Transverse colon (tissue), 4 donors: Measurements from ENCODE around the gene CENPC. TPM values are rescaled to one million over a fixed set of nuclear protein-coding genes. Genes with fewer than 3 reads are reported as not detected.

Experiments used
- DNase-seq: peaks from one replicate; pipeline ENCODE4 v3.0.0-alpha.2; 2019
- H3K27ac ChIP-seq, 4 donors: fragments of 200-600 bp; sonication (generic); 2 replicates each; pipeline ENCODE4 v1.5.1; 2016 to 2018; ENCODE audit warnings: inconsistent platforms in 4 of 4
- H3K27me3 ChIP-seq: fragments of 200-600 bp; sonication (generic); 2 replicates; pipeline ENCODE4 v1.5.1; 2017; ENCODE audit warnings: inconsistent platforms
- H3K36me3 ChIP-seq, 4 donors: fragments of 200-600 bp; sonication (generic); 2 replicates each; pipeline ENCODE4 v1.5.1; 2017 to 2019; ENCODE audit warnings: inconsistent platforms in 4 of 4
- H3K4me1 ChIP-seq, 4 donors: fragments of 200-600 bp; sonication (generic); 2 replicates each; pipeline ENCODE4 v1.5.1; 2017 to 2020; ENCODE audit warnings: inconsistent platforms in 4 of 4
- H3K4me3 ChIP-seq, 4 donors: fragments of 200-600 bp; sonication (generic); 1 replicate in 1 of 4; 2 replicates in 3 of 4; pipeline versions ENCODE4 v1.5.1 to v1.6.1; 2017 to 2019; ENCODE audit warnings: inconsistent platforms in 4 of 4
- H3K9me3 ChIP-seq, 2 donors: fragments of 200-600 bp; sonication (generic); 2 replicates each; pipeline ENCODE4 v1.5.1; 2017 to 2019; ENCODE audit warnings: inconsistent platforms in 2 of 2
- EP300 ChIP-seq: sonication (generic); formaldehyde crosslinking; IDR thresholded peaks from one replicate; pipeline ENCODE4 v1.6.1; 2017; ENCODE audit warnings: antibody characterized with exemption, low read depth
- POLR2A ChIP-seq: fragments of 450-650 bp; IDR thresholded peaks from one replicate; pipeline ENCODE4 v1.6.1; 2016; ENCODE audit warnings: antibody characterized with exemption, mild to moderate bottlenecking, moderate library complexity
- POLR2AphosphoS5 ChIP-seq, 3 donors: sonication (generic); formaldehyde crosslinking; IDR thresholded peaks; one replicate each; pipeline ENCODE4 v1.6.1; 2016; ENCODE audit warnings: antibody characterized with exemption in 3 of 3
- WGBS, 2 donors: methylation state at CpG; one replicate each; pipeline ENCODE4 v1.1.5; 2018; ENCODE audit warnings: low coverage in 1 of 2; 5-methylcytosine and 5-hydroxymethylcytosine counted together
- in situ Hi-C, 4 donors: fragments of 200-750 bp; cut with MboI; loops; one replicate each; pipeline versions ENCODE4 v1.15.0 to v1.15.1; 2017; ENCODE audit warnings: low sequenced_read_pairs in 3 of 4, low pct_ligation_motif_present in 1 of 4, low pct_unique_long_range_greater_than_20kb in 1 of 4
- intact Hi-C: fragments of 100-400 bp; cut with DNase I; formaldehyde crosslinking; loops from one replicate; pipeline ENCODE4 v1.15.1; 2023; ENCODE audit warnings: low total_unique reads
- total RNA-seq, 4 donors: library from RNA; depleted of rRNA; stranded (reverse); fragments of >200 nt; gene quantifications; one replicate each; pipeline ENCODE4 v1.1.0, GENCODE V29; 2016
- TF ChIP-seq, protein P1 (sequence below), 5 experiments: fragments of 200-600 bp in 3 of 5; fragments of 450-650 bp in 2 of 5; sonication (generic) in 3 of 5; IDR thresholded peaks; 1 replicate in 2 of 5; 2 replicates in 3 of 5; pipeline ENCODE4 v1.5.1; 2016 to 2017; ENCODE audit warnings: antibody characterized with exemption in 5 of 5, inconsistent platforms in 3 of 5, mild to moderate bottlenecking in 2 of 5, moderate library complexity in 1 of 5

Gene CENPC
- total RNA-seq, 4 donors from 2014 or later = 16.1 to 39.5 (median 23.4) TPM

DNA sequence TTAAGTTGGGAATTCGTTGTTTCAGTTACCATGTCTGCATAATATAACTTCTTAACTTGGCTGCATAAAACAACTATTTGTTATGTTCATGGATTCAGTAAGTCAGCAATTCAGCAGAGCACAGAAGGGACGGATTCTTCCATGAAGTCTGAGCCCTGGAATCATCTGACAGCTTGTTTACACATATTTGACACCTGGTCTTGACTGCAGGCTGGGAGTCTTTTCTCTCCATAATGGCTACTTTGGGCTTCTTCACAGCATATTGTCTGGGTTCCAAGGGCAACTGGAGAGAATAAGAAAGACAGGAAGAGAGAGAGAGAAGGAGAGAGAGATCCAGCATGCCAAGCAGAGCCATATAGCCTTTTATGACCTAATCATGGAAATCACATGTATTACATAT lies 23.1 kb downstream of the CENPC start:
- intact Hi-C loops = no loop called here
- WGBS, 2 donors = 69 to 78% methylated on average over 2 of the region's 2 CpGs

DNA sequence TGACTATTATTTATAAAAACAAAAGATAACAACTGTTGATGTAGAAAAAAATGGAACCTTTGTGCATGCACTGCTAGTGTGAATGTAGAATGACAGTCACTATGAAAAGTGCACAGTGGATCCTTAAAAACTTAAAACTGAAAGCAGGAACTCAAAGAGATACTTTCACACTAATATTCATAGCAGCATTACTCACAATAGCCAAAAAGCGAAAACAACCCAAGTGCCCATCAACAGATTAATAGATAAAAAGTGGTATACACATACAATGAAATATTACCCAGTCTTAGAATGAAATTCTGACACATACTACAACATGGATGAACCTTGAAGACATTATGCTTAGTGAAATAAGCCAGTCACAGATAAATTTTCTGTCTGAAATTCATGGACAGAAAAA lies 23.8 kb downstream of the CENPC start:
- intact Hi-C loops (no loop called here), in situ Hi-C loops (no loop called here)
- H3K9me3 ChIP-seq = no peaks in the 10 kb centered on the region
- DNase-seq = no peak
- TF ChIP-seq POLR2AphosphoS5 (IDR thresholded peaks at IDR 0.05) (no peak), POLR2A (no peak), EP300 (no peak)
- TF ChIP-seq, protein P1, sequence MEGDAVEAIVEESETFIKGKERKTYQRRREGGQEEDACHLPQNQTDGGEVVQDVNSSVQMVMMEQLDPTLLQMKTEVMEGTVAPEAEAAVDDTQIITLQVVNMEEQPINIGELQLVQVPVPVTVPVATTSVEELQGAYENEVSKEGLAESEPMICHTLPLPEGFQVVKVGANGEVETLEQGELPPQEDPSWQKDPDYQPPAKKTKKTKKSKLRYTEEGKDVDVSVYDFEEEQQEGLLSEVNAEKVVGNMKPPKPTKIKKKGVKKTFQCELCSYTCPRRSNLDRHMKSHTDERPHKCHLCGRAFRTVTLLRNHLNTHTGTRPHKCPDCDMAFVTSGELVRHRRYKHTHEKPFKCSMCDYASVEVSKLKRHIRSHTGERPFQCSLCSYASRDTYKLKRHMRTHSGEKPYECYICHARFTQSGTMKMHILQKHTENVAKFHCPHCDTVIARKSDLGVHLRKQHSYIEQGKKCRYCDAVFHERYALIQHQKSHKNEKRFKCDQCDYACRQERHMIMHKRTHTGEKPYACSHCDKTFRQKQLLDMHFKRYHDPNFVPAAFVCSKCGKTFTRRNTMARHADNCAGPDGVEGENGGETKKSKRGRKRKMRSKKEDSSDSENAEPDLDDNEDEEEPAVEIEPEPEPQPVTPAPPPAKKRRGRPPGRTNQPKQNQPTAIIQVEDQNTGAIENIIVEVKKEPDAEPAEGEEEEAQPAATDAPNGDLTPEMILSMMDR (IDR thresholded peaks at IDR 0.05) = no peak
- peaks cover 0 to 26% (median 4%) of the 10 kb centered on the region in 4 donors for H3K36me3 ChIP-seq
- H3K4me3 ChIP-seq = no peak overlapping the region
- no peak overlapping the region for H3K27ac ChIP-seq
- no peaks in the 10 kb centered on the region for H3K27me3 ChIP-seq
- 68 to 83% methylated on average over 1 of the region's 1 CpG for WGBS, 2 donors
- peaks cover 0 to 7% (median 0%) of the 10 kb centered on the region in 4 donors for H3K4me1 ChIP-seq

More for the DNA sequence above, 23.1 kb downstream of the CENPC start:
- no peak for DNase-seq
- H3K9me3 ChIP-seq = no peaks in the 10 kb centered on the region
- H3K27ac ChIP-seq = no peak overlapping the region
- H3K36me3 ChIP-seq = peaks cover 0 to 19% (median 2%) of the 10 kb centered on the region in 4 donors
- no peak overlapping the region for H3K4me3 ChIP-seq
- no peaks in the 10 kb centered on the region for H3K27me3 ChIP-seq
- TF ChIP-seq, protein P1 (IDR thresholded peaks at IDR 0.05) = no peak
- TF ChIP-seq POLR2AphosphoS5 (IDR thresholded peaks at IDR 0.05) = no peak
- TF ChIP-seq POLR2A = no peak
- TF ChIP-seq EP300 = no peak
- in situ Hi-C loops = no loop called here
- peaks cover 0 to 7% (median 0%) of the 10 kb centered on the region in 4 donors for H3K4me1 ChIP-seq

DNA sequence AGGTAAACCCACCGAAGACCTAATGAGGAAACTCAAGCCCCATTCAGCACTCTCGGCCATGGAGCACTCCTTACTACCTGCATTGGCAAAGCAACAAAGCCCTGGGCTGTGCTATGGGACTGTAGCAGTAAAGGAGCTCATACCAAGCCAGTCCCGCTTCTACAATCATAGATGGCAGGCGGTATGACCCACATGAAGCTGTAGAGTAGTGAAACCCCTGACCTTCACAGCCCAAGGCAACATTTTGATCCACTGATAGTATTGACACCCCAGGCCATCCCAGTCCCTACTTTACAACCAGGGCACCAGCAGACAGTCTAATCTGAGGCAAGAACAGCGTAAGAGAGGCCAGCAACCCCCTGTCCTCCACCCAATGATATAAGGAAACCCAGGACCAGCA lies 25.2 kb downstream of the CENPC start:
- Histone ChIP-seq H3K4me1 (peaks cover 0 to 7% (median 0%) of the 10 kb centered on the region in 4 donors), H3K27me3 (no peaks in the 10 kb centered on the region), H3K4me3 (no peak overlapping the region), H3K36me3 (peaks cover 0 to 38% (median 4%) of the 10 kb centered on the region in 4 donors), H3K9me3 (no peaks in the 10 kb centered on the region), H3K27ac (no peak overlapping the region)
- 88 to 94% methylated on average over 2 to 5 of the region's 5 CpGs for WGBS, 2 donors
- intact Hi-C loops = no loop called here
- in situ Hi-C loops = no loop called here
- TF ChIP-seq POLR2AphosphoS5 (IDR thresholded peaks at IDR 0.05) (no peak), POLR2A (no peak), EP300 (no peak)
- TF ChIP-seq, protein P1 (IDR thresholded peaks at IDR 0.05) = no peak
- no peak for DNase-seq

DNA sequence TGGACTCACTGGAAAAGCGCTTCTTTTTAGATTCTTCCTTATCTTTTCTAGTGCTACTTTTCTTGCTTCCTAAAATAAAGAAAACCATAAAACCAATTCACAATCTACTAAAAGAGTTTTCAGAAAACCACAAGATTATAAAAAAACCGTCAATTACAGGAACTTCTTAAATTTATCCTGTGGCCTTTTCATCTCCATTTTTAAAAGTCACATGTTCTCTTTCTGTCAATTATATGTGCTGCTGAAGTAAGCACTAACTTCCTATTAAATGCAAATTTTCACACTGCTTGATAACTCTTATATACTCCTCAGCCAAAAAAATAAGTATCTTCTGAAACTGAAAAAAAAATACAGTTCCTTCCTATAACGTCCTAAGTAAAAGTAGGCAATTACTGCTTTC lies 32.8 kb downstream of the CENPC start:
- TF ChIP-seq POLR2A = no peak
- TF ChIP-seq EP300 = no peak
- TF ChIP-seq, protein P1 (IDR thresholded peaks at IDR 0.05) = no peak
- no peak for TF ChIP-seq POLR2AphosphoS5 (IDR thresholded peaks at IDR 0.05)
- in situ Hi-C loops = no loop called here
- H3K9me3 ChIP-seq = no peaks in the 10 kb centered on the region
- H3K4me1 ChIP-seq = no peaks in the 10 kb centered on the region
- no peak for DNase-seq
- intact Hi-C loops = no loop called here
- no peak overlapping the region for H3K27ac ChIP-seq
- whole genome bisulfite sequencing, 2 donors = 77% methylated on average over 3 of the region's 3 CpGs
- peaks cover 0 to 72% (median 12%) of the 10 kb centered on the region in 4 donors for H3K36me3 ChIP-seq
- H3K27me3 ChIP-seq = no peaks in the 10 kb centered on the region
- H3K4me3 ChIP-seq = no peak overlapping the region
